ENCODE results near the gene RTN4RL2. TPM values are rescaled to one million over a fixed set of nuclear protein-coding genes. Genes with fewer than 3 reads are reported as not detected.

RTN4RL2 gene
- total and polyA plus RNA-seq, 8 donors: 0.55 to 2.7 (median 1.3) TPM

DNA sequence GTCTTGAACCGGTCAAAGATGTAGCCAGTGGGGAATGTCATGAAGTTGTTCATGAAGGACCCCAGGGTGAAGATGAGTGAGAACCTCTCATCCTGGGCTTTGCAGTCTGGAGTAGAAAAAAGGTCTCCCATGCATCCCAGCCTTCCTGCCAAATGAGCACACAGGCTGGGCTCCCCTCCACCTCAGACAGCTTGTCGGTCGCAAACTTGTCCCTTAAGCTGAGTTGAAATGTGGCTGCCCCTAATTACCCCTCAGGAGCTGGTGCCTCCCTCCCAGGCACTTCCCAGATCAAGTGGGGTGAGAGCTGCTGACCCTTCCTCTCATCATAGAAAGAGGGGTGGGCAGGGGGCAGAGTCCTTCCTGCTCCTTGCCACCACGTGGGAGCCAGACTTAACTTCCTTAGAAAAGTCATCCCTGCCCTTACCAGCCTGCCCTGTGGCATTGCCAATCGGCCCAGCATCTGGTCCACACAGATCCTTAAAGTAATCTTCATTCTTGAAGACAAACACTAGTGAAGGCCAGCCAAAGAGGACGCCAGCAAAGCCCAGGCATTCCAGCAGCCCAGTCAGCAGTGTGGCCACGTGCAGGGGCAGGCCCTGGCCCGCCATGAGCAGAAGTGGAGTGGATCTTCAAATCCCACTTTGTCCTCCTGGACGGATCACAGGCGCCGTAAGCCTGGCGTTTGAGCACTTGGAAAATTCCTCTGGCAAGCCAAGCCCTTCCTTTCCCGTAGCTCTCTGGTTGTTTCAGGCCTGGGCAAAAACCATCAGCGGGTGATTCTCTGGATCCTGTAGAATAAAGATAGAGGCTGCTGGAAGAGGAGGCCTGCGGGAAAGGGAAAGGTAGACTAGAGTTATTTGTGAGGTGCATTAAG lies 34.5 kb upstream of the RTN4RL2 start:
- DNase-seq: peak in 4 of 6 donors; percentile 18 to 36 (median 22)
- Histone ChIP-seq H3K27me3 (no peaks in the 10 kb centered on the region), H3K4me3 (peak overlapping the region in 2 of 4 donors; percentile 34 to 45)

DNA sequence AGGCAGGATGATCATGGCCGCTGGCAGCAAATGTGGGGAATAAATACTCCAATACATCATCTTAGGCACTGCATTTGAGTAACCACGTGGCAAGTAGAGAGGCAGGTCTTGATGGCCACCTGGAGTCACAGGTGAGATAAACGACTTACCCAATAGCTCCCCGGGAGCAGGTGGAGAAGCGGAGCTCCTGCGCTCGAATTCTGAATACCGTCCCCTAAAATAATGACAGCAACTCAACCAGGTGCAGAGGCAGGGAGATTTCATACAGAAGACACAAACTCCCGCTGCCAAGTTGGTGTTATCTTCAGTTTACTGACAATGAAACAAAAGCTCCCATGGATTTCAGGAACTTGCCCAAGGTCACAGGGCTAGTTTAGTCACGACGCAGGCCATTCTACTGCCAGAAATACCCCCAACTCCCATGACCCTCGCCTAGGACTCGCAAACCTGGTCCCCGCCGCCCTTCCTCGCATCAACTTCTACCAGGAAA lies 33.8 kb upstream of the RTN4RL2 start:
- Histone ChIP-seq H3K27me3 (no peaks in the 10 kb centered on the region), H3K27ac (peak overlapping the region; percentile 67 to 96 (median 89)), H3K4me3 (peak overlapping the region in 3 of 4 donors; percentile 20 to 45 (median 34)), H3K4me1 (peaks cover 16 to 21% (median 17%) of the 10 kb centered on the region in 3 donors), H3K9me3 (no peaks in the 10 kb centered on the region), H3K36me3 (no peaks in the 10 kb centered on the region)
- peak; percentile 1 to 36 (median 33) for ATAC-seq
- 19 to 22% methylated on average over 16 of the region's 16 CpGs for WGBS, 2 donors
- DNase-seq: peak in 3 of 6 donors; percentile 17 to 43 (median 25)
- FAIRE-seq: no peak
- TF ChIP-seq, protein P1, sequence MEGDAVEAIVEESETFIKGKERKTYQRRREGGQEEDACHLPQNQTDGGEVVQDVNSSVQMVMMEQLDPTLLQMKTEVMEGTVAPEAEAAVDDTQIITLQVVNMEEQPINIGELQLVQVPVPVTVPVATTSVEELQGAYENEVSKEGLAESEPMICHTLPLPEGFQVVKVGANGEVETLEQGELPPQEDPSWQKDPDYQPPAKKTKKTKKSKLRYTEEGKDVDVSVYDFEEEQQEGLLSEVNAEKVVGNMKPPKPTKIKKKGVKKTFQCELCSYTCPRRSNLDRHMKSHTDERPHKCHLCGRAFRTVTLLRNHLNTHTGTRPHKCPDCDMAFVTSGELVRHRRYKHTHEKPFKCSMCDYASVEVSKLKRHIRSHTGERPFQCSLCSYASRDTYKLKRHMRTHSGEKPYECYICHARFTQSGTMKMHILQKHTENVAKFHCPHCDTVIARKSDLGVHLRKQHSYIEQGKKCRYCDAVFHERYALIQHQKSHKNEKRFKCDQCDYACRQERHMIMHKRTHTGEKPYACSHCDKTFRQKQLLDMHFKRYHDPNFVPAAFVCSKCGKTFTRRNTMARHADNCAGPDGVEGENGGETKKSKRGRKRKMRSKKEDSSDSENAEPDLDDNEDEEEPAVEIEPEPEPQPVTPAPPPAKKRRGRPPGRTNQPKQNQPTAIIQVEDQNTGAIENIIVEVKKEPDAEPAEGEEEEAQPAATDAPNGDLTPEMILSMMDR (IDR thresholded peaks at IDR 0.05): no peak
- intact Hi-C loops (cut with DNase I): no loop called here

More for the DNA sequence above, 34.5 kb upstream of the RTN4RL2 start:
- TF ChIP-seq, protein P1 (IDR thresholded peaks at IDR 0.05): no peak
- WGBS, 2 donors: 58% methylated on average over 15 of the region's 15 CpGs
- intact Hi-C loops (cut with DNase I): no loop called here
- Histone ChIP-seq H3K36me3 (no peaks in the 10 kb centered on the region), H3K9me3 (no peaks in the 10 kb centered on the region), H3K27ac (peak overlapping the region in 3 of 4 donors; percentile 86 to 96 (median 92)), H3K4me1 (peaks cover 16 to 21% (median 17%) of the 10 kb centered on the region in 3 donors)
- peak in 3 of 4 donors; percentile 2 to 17 (median 3) for ATAC-seq
- no peak for FAIRE-seq

DNA sequence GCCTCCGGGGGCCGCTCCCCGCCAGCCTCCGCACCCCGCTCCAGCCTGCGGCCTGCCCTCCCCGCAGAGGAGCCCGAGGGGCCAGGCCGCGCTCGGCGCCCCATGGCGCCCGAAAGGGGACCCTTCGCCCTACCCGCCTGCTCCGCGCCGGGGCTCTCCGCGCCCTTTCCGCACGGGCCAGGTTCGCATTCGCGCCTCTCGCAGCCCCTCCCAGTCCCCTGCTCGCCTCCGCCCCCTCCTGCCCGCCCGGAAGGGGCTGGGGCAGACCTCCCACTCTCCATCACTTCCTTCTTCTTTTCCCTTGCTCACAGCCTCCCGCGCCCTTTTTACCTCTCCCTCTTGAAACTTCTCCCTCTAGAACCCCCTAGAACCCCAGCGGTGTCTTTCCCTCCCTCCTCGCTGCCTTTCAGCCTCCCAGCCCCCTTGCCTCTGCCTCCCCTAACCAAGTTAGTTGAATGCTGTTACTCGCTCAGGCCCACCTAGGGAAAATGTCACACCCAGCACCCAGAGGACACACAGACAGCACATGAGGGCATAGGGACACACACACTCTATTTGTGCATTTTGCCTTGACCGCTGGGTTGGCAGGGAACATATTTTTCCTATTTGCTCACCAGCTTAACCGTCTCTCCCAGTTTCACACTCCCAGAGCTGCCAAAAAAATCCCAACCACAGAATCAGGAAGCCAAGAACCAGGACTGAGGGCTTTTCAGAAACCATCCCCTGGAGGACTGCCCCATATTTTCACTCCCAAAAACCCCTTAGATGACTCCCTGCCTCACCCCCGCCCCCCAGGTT lies 33.2 kb upstream of the RTN4RL2 start, which contains the start of gene SLC43A3:
Gene SLC43A3, minus strand, starts transcription at position 193 of the 798 bp plus-strand sequence. CDS start 949 bp downstream, outside the sequence.
- FAIRE-seq: no peak
- TF ChIP-seq, protein P1 (IDR thresholded peaks at IDR 0.05): no peak
- Histone ChIP-seq H3K36me3 (no peaks in the 10 kb centered on the region), H3K27me3 (no peaks in the 10 kb centered on the region), H3K27ac (peak within 1 kb of the TSS; percentile 67 to 96 (median 89)), H3K9me3 (no peaks in the 10 kb centered on the region), H3K4me3 (peak within 1 kb of the TSS in 3 of 4 donors; percentile 20 to 45 (median 34)), H3K4me1 (peaks cover 16 to 21% (median 17%) of the 10 kb centered on the region in 3 donors)
- peak; percentile 63 to 73 (median 70) for ATAC-seq
- DNase-seq: peak; percentile 38 to 79 (median 60)
- 19 to 21% methylated on average over 39 of the region's 39 CpGs for WGBS, 2 donors
- intact Hi-C loops (cut with DNase I): no loop called here

DNA sequence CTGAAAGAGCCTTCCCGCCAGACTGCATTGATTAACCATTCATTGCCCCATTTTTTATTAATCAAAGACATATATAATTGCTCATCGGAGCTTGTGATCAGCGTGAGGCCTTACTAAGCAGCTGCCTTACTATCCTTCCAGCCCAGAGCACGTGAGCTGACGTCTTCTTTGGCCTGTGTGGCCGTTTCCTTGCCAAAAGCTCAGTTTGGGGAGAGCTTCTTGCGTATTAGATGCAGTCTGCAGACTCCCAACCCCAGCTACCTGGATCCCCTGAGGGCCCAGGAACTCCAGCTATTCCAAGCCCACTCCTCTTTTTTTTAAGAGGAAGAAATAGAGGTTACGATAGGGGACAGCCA lies 32.6 kb upstream of the RTN4RL2 start:
- WGBS, 2 donors: 34 to 63% methylated on average over 8 of the region's 8 CpGs
- Histone ChIP-seq H3K4me3 (no peak overlapping the region), H3K4me1 (peaks cover 16 to 21% (median 17%) of the 10 kb centered on the region in 3 donors), H3K27ac (peak overlapping the region; percentile 67 to 96 (median 89)), H3K36me3 (no peaks in the 10 kb centered on the region), H3K27me3 (no peaks in the 10 kb centered on the region), H3K9me3 (no peaks in the 10 kb centered on the region)
- FAIRE-seq (no peak), DNase-seq (peak in 4 of 6 donors; percentile 21 to 33 (median 28)), ATAC-seq (peak; percentile 3 to 18 (median 12))
- intact Hi-C loops (cut with DNase I): no loop called here
- TF ChIP-seq, protein P1 (IDR thresholded peaks at IDR 0.05): no peak

Data from pancreas (tissue), 10 donors.